GM20000 (cell line): ENCODE measurements around the gene AFF3.

Source experiments
- DNase-seq: peaks from one replicate; pipeline ENCODE4 v3.0.0; 2012; ENCODE audit warnings: low spot score
- CTCF ChIP-seq: IDR thresholded peaks from 2 replicates; pipeline ENCODE4 v1.5.1; 2012; ENCODE audit warnings: mild to moderate bottlenecking, control low read depth; ENCODE audit errors: extremely low read depth, missing control alignments

Gene AFF3

GRCh38 chr2:99786636-99787390 is 355.6 kb downstream of the AFF3 start:
- no peak for TF ChIP-seq CTCF
- DNase-seq = no peak

- no peak for TF ChIP-seq CTCF
- no peak for DNase-seq
Measured at GRCh38 chr2:99784946-99785345, 357.4 kb downstream of the AFF3 start.

GRCh38 chr2:99784282-99784681 is 358.1 kb downstream of the AFF3 start:
- no peak for DNase-seq
- no peak for TF ChIP-seq CTCF

GRCh38 chr2:99780276-99780675 is 362.1 kb downstream of the AFF3 start:
- no peak for DNase-seq
- no peak for TF ChIP-seq CTCF

GRCh38 chr2:99779276-99779675 is 363.1 kb downstream of the AFF3 start:
- no peak for DNase-seq
- no peak for TF ChIP-seq CTCF

GRCh38 chr2:99777656-99778290 is 364.6 kb downstream of the AFF3 start:
- no peak for TF ChIP-seq CTCF
- DNase-seq = no peak

GRCh38 chr2:99776906-99777646 is 365.3 kb downstream of the AFF3 start:
- TF ChIP-seq CTCF = no peak
- DNase-seq = no peak
